GM12874 (cell line): ENCODE results near the gene SLC4A7.

Experiments
- CTCF ChIP-seq: IDR thresholded peaks from 2 replicates; pipeline ENCODE4 v1.5.1; 2011; ENCODE audit warnings: low read depth, mild to moderate bottlenecking, control low read depth, low read length, moderate library complexity; ENCODE audit not compliant: insufficient read depth

SLC4A7 gene

GRCh38 chr3:27503526-27503925, 19.3 kb upstream of the SLC4A7 start:
- no peak for TF ChIP-seq CTCF

- no peak for TF ChIP-seq CTCF
Observed at GRCh38 chr3:27501759-27502158, 17.6 kb upstream of the SLC4A7 start.

- TF ChIP-seq CTCF: no peak
Observed at GRCh38 chr3:27500986-27501385, 16.8 kb upstream of the SLC4A7 start.

- no peak for TF ChIP-seq CTCF
Observed at GRCh38 chr3:27500035-27500434, 15.9 kb upstream of the SLC4A7 start.

GRCh38 chr3:27494784-27495183, 10.6 kb upstream of the SLC4A7 start:
- no peak for TF ChIP-seq CTCF

GRCh38 chr3:27488821-27489220, 4.6 kb upstream of the SLC4A7 start:
- TF ChIP-seq CTCF: no peak

- no peak for TF ChIP-seq CTCF
Observed at GRCh38 chr3:27487383-27487782, 3.2 kb upstream of the SLC4A7 start.

GRCh38 chr3:27486336-27486735, 2.2 kb upstream of the SLC4A7 start:
- no peak for TF ChIP-seq CTCF
